NCI-H526 (cell line): Measurements from ENCODE around the gene STK38.
"Not testable (repeated sequence)": the region's sequence is repeated elsewhere in the genome, so short reads cannot be mapped to it uniquely, and the experiment has no call there.

ENCODE experiments used
- DNase-seq, 2 experiments: peaks; one replicate each; lab custom pipeline; 2025; lab: John Stamatoyannopoulos, UW

Gene STK38

GRCh38 chr6:36546920-36547645 is at the start of gene STK38:
TSS of gene STK38 (minus strand) at chr6:36547479. CDS start at chr6:36540202, 7,277 bp downstream.
- DNase-seq = peak; percentile 61 to 94

- no peak for DNase-seq
Measured at GRCh38 chr6:36596356-36596755, 49.1 kb upstream of the STK38 start.

GRCh38 chr6:36594816-36595643 is 47.8 kb upstream of the STK38 start:
- DNase-seq = peak; percentile 33 to 41

- peak; percentile 96 to 98 for DNase-seq
Measured at GRCh38 chr6:36594029-36594815, 46.9 kb upstream of the STK38 start, which contains the start of gene SRSF3. TSS of gene SRSF3 (plus strand) at chr6:36594362. CDS start at chr6:36596763, 2,401 bp downstream.

- peak; percentile 84 to 86 for DNase-seq
Measured at GRCh38 chr6:36593569-36594028, 46.3 kb upstream of the STK38 start.

- DNase-seq = no peak
Measured at GRCh38 chr6:36592221-36592655, 45.0 kb upstream of the STK38 start.

- no peak for DNase-seq
Measured at GRCh38 chr6:36590237-36590636, 43.0 kb upstream of the STK38 start.

GRCh38 chr6:36589025-36589400 is 41.7 kb upstream of the STK38 start:
- DNase-seq = not testable (repeated sequence)

- no peak for DNase-seq
Measured at GRCh38 chr6:36586606-36587005, 39.3 kb upstream of the STK38 start.

GRCh38 chr6:36581716-36582115 is 34.4 kb upstream of the STK38 start:
- DNase-seq = no peak

GRCh38 chr6:36580184-36580526 is 32.9 kb upstream of the STK38 start:
- DNase-seq = no peak

GRCh38 chr6:36578431-36578830 is 31.2 kb upstream of the STK38 start:
- DNase-seq = peak in 1 of 2 experiments; percentile 39

- DNase-seq = no peak
Measured at GRCh38 chr6:36578030-36578429, 30.8 kb upstream of the STK38 start.

GRCh38 chr6:36577301-36577700 is 30.0 kb upstream of the STK38 start:
- peak; percentile 96 to 98 for DNase-seq

- DNase-seq = peak in 1 of 2 experiments; percentile 39
Measured at GRCh38 chr6:36576578-36576977, 29.3 kb upstream of the STK38 start.

- DNase-seq = no peak
Measured at GRCh38 chr6:36574679-36575078, 27.4 kb upstream of the STK38 start.

- not testable (repeated sequence) for DNase-seq
Measured at GRCh38 chr6:36572353-36573311, 25.4 kb upstream of the STK38 start.

- no peak for DNase-seq
Measured at GRCh38 chr6:36571122-36572043, 24.1 kb upstream of the STK38 start.

GRCh38 chr6:36570264-36570663 is 23.0 kb upstream of the STK38 start:
- no peak for DNase-seq

GRCh38 chr6:36566418-36566905 is 19.2 kb upstream of the STK38 start:
- DNase-seq = no peak
